ENCODE results near the gene TJP3.

TJP3 gene

DNA sequence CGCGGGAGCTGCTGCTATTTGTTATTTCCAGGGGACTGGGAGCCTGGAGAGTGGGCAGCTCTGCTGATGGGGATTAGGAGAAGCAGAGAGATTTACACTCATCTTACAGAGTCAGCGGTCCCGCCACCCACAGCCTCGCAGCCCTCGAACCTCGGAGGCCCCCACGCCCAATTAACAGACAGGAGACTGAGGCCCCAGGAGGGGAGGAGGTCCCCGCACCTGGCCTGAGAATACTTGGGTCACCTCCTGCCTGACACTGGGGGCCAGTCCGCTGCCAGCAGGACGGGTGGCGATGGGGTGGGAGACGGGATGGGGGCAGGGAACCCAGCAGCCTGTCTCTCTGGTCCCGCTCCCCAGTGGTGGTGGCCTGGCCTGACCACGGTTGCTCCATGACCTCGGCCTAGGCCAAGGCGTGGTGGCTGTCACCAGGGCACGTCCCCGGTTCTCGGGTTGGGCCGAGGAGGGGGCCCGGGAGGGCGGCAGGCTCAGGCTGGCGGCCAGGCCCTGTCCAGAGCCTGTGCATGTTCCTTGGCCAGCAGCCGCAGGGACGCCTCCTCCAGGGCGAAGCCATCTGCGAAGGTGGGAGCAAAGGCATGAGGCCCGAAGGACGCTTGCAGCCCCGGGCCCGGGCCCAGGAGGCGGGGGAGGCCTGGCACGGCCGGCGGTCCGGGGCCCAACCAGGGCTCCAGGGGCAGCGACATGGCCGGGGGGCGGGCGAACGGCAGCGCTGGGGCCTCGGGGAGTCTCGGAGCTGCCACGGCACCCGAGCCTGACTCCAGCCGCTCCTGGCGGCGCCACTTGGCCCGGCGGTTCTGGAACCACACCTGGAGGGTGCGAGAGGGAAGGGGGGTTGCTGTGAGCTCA lies 62.2 kb downstream of the TJP3 start:
- DNase-seq, result no peak

DNA sequence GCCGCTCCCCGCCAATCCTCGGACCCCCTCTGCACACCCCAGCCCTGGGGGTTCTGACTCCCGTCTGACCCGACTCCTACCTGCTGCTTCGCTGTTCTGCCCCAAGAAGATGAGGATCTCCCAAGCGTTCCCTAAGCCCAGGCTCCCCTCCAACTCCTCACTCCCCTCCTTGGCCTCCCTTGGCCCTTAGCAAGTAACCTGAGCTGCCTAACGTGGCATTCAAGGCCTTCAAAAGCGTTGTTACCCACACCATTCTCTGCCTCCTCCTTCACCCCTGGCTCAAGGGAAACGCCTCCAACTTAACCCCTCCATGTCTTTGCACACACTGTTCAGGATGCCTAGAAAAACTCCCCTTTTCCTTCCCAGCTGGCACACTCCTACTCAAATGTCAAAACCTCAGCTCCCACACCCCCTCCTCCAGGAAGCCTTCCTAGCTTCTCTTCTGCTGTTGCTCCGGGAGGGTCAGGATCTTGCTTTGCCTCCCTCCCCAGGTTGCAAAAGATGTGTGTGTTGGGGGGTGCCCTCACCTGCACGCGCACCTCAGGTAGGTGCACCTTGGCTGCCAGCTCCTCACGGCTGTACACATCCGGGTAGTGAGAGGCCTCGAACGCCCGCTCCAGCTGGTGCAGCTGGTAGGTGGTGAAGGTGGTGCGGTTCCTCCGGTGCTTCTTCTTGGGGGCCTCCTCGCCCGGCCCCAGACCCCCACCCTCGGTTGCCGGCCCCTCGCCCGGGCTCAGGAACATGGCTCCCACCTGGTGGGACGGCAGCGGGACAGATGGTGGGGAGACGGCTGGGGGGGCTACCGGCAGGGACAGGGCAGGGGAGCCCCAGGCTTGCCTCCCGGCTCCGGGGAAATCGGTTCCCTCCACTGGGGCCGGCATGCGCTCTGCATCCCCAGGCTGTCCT lies 63.1 kb downstream of the TJP3 start:
- no peak for DNase-seq

DNA sequence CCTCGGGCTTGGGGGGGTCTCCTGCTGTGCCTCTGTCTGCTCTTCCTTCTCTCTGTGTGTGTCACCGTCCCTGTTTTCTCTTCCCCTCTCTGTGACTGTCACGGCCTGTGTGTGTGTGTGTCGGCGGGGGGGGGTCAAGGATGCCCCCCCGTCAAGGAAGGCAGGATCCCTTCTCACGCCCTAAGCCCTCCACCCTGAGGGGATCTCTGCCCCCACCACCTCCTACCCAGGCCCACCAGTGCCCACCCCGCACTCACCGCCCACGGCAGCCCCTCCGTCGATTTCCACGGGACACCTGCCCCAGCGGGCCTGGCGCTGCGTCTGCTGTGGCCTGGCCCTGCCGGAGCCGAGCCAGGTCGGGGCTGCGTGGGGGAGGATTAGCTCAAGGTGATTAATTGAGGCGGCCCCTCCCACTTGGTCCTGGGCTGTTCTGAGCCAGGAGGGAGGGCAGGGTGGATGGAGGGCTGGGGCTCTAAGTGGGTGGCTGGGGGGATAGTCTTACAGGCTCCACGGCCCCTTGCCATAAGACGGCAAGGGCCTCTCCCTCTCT lies 63.8 kb downstream of the TJP3 start, which contains the start of gene RAX2:
Gene RAX2, minus strand, starts transcription at position 323 of the 550 bp plus-strand sequence. CDS start 486 bp downstream, outside the sequence.
- DNase-seq, result no peak

DNA sequence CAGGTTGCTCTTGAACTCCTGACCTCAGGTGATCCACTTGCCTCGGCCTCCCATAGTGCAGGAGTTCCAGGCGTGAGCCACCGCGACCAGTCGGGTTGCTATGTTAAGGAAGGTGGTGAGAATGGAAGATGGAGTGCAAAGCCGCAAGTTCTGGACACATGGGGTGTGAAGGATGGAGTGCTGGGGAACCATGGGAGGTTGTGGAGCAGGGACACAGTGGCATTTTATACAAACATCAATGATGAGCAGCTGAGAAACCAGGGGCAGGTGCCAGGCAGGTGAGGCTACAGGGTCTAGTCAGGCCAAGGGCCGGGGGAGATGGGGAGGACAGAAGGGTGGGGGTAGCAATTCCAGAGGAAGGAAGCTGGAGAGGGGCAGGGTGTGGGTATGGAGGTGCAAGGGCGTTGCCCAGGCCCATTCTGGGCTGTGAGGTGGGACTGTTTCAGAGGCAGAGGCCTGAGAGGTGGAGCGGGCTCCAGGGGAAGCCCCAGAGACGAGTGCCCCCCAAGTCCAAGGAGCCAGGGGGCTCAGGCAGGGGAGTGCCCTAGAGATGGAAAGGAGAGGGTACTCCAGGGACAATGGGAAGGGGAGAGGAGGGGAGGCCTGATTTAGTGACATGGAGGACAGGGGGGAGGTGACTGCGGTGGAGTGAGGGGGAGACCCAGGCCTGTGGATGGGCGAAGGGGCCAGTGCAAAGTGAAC lies 65.8 kb downstream of the TJP3 start:
- no peak for DNase-seq

DNA sequence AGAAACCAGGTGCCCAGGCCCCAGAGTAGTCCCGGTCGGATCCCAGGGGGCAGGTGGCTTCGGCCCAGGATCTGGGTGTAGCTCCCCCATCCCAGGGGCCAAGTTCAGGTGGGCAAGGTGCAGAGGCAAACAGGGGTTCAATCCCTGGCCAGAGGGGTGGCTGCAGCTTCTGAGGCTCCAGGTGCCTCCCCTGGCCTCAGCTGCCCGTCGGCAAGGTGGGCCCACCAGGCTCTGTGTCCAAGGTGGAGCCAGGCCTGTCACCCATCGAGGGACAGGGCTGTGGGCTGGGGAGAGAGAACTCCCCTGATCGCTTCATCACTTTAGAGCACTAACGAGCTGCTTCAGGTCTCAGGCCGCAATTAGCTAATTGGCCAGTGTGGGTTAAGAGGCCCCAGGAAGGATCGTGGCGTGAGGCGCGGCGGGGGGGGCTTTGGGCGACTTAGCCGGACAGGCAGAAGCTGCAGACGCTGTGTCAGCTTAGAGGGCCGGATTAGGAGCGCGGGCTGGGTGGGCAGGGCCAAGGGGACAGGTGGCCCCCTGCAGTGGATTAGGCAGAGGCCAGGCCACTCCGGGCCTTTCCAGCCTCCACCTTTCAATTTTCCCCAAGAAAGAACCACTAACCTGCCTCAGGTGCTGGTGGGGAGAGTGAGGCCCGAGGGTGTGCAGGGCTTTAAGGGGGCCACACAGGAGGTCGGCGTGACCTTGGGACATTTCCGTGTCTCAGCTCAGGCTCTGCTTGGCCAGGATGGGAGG lies 66.6 kb downstream of the TJP3 start:
- DNase-seq, result no peak

DNA sequence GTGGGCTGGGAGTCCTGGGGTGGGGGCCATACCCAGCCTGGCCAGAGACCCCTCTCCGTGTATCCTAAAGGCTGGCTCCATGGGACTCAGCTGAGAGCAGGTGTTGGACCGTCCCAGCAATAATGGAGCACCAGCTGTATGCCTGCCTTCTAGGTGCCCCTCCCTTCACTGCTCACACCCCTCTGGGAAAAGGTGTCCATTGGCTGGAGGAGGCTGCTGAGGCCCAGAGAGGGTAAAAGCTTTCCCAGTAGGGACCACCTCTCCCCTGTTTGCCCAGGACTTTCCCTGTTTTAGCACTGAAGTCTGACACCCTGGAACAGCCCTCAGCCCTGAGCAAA lies 67.2 kb downstream of the TJP3 start:
- no peak for DNase-seq

DNA sequence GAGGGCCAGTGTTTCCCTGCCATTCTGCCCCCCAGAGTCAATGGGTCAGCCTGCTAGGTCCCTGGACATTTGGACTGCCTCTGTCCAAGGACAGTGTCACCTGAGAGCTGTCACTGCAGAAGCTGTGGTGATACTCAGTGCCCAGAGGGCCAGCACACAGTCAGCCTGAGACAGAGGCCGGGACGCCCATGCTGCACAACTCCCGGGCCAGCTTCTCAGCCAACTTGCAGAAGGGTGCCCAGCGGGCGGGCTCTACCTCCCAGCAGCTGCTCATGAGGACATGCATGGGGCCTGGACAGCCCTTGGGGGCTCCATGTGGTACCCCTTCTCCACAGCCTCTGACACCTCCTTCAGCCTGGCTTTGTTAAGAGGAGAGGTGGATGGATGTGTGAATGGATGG lies 67.6 kb downstream of the TJP3 start:
- no peak for DNase-seq

DNA sequence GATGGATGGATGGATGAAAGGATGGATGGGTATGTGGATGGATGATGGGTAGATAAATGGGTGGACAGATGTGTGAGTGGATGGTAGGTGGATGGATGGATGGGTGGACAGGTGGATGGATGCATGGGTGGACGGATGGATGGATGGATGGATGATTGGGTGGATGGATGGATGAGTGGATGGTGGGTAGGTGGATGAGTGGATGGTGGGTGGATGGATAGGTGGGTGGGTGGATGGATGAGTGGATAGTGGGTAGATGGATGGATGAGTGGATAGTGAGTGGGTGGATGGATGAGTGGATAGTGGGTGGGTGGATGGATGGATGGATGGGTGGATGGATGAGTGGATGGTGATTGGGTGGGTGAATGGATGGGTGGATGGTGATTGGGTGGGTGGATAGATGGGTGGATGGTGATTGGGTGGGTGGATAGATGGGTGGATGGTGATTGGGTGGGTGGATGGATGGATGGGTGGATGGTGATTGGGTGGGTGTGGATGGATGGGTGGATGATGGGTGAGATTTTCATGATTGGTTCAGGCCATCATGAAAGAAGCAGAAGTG lies 68.4 kb downstream of the TJP3 start:
- DNase-seq, result no peak

DNA sequence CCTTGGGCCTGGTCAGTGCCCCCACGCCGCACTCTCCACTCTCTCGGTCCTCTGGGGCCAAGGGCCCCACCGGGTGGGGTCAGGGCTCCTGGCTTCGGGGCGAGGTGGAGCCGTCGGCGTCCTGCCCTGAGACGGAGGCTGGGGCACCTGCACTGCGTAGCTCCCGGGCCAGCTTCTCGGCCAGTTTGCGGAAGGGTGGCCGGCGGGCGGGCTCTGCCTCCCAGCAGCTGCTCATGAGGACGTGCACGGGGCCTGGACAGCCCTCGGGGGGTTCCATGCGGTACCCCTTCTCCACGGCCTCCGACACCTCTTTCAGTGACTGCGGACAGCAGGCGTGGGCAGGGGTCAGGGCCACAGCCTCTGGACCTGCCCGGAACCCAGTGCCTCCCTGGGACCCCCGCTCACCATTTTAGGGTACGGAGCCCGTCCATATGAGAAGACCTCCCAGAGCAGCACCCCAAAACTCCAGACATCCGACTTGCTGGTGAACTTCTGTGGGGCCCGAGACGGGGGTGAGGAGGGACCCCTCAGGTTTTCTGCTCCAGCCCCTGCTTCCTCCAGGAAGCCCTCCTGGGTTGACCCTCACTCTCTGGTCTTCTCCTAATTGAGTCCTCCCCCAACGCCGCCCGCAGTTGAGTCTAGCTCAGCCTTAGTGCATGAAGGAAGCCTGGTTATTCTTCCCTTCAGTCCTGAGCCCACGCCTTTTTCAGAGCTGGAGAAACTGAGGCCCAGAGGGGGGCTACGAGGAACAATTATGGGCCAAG lies 70.1 kb downstream of the TJP3 start:
- DNase-seq, result no peak

DNA sequence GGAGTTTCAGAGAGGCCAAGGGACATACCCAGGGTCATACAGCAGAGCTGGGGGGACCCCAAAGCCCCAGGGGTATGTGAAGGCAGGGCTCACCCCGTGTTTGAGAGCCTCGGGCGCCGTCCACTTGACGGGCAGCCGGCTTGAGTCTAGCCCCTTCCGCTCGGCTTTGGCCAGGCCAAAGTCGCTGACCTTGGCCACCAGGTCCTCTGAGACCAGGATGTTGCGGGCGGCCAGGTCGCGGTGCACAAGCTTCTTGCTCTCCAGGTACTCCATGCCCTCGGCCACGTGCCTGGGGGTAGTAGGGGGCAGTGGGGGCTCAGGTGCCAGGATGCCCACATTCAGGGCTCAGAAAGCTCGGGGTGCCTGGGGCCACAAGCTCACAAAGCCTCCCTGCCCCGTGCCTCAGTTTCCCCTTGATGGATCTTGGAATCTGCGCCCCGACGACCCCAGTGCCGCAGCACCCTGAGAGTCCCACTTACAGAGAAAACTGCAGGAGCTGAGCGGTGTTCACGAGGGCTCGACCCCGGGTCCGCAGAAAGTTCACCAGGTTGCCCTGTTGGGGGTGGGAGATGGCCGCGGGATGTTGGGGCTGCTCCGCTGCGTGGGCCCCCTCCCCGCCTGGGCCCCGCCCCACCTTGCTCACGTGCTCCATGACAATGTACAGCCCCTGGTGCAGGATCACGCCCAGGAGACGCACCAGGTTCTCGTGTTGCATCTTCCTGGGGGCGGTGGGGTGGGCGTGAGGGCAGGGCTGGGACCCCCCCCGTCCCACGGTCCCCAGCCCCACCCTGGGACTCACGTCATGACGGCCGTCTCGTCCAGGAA lies 70.9 kb downstream of the TJP3 start:
- DNase-seq, result no peak

DNA sequence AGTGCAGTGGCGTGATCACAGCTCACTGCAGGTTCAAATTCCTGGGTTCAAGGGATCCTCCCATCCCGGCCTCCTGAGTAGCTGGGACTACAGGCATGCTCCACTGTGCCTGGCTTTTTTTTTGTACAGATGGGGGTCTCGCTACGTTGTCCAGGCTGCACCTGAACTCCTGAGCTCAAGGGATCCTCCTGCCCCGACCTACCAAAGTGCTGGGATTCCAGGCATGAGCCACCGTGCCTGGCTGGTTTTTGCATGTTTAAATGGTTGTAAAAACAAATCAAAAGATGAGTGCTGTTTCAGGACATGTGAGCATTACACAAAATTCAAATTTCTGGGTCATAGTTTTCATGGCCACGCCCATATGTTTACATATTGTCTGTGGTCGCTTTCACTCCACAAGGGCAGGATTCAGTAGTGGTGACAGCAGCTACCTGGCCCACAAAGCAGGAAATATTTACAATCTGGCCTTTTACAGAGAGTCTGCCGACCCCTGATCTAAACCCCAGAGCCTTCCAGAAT lies 72.7 kb downstream of the TJP3 start:
- DNase-seq, result no peak

DNA sequence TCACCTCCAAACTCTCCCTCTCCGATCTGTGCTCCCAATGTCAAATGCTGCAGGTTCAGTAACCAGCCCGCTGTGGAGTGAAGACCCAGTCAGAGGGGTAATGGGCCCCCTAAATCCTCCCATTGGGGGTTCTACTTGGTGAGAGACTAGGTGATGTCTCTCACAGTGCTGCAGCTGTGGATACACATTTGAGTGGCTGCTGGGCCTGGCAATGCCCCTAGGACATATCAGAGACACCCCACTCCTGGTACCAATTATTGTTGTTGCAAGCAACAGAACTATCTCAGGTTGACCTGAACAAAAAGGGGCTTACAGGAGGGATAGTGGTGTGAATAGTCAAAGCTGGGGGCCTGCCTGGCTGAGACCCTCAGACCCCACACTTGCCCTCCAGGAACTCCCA lies 73.4 kb downstream of the TJP3 start:
- no peak for DNase-seq

DNA sequence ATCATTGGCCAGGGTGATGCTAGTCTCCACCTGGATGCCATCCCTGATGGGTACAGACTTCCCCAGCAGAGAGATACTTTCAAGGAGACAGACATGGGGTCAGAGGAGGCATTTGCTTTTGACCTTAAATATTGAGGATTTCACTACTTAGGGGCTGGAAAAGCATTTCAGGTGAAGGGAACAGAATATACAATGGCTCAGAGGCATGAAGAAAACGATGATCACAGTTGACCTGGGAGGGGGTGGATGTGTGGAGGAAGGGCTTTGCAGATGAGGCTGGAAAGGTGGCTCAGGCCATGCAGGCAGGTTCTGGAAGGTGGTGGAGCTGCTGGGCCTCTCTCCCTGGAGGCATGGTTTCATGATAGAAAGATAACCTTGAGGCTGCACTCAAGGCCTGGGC lies 74.1 kb downstream of the TJP3 start:
- DNase-seq, result no peak

DNA sequence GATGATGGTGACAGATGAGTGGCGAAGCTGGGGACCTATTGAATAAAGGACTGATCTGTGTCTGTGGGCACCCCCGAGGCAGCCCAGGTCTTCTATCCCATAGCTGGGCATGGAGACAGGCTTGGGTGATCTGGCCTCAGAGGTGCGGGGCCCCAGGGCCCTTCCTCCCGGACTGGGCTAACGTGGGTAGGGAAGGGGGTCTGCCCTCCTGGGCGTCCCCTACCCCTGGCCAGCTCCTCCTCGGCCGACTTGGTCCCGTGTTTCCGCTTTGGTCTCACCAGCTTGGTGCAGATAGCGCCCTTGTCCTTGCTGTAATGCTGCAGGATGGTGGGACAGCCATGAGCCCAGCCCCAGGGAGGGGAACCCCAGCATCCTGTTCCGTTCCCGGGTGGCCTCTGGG lies 74.7 kb downstream of the TJP3 start:
- no peak for DNase-seq

DNA sequence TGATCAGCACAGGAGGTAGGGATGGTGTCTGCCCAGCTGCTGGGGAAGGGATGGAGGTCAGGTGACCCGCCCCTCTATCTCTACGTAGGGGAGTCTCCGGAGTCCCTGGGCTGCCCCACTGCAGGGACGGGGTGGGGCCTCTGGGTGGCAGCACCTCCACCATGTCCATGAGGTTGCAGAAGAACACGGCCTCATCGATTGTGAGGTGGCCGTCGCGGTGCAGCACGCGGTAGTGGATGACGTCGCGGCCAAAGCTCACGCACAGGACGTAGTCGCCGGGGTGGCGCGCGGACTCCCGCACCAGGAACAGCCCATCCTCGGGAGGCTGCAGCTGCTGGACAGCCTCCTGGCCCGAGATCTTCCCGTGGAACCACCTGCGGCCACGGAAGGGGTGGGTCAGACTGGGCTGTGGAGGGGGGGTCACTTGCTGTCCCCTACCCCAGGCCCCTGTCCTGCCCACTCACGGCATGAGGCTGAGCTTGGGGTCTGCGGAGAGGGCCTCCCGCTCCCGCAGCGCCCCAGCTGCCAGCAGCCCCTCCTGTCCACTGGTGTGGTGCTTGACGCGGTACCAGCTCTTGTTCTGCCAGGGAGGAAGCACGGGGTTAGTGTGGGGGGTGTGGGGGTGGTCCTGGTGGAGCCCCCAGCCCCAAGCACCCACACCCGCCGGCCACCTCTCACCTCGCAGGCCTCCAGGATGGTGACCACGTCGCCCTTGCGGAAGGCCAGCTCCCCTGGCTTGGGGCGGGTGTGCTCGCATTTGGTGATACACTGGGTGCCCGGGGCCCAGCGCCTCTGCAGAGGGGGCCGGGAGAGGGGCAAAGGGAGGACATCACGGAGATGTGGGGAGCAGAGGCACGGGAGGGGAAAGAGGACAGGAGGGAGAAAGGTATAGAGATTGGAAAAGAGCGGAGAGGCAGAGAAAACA lies 75.7 kb downstream of the TJP3 start:
- DNase-seq, result no peak

DNA sequence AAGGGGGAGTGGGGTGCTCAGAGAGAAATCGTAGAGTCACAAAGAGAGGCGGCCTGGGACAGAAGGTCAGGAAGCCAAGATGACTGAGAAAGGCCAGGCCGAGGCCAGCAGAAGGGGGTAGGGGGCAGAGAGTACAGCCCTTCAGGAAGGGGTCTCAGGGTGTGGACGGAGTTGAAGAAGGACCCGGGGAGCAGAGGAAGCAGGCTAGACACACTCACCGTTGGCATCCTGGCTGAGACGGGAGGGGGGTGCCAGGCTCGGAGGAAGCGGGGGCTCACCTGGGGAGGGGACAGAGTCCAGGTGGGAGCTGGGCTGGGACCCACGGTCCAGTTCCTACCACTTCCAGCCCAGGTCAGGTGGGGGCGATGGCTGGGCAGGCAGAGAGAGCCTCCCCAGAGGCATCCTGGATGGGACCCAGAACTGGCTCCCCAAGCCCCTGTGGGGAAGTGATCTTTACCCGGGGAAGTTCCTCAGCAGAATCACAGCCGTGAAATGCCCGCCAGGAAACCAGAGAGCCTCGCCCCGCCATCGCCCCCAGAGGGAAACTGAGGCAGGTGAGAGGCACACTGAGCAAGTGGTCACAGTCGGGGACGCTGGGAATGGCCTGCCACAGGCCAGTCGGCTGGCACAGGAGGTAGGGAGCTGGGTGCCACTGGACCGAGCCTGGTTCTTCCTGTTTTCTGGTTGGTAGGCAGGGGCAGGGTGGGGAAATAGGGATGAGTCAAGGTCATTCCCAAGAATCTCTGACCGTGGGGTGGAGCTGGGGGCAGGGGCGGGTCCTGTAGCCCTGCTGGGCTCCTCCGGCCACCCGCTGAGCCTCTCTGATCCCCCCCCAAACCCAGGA lies 76.6 kb downstream of the TJP3 start:
- DNase-seq, result peak; percentile 68

DNA sequence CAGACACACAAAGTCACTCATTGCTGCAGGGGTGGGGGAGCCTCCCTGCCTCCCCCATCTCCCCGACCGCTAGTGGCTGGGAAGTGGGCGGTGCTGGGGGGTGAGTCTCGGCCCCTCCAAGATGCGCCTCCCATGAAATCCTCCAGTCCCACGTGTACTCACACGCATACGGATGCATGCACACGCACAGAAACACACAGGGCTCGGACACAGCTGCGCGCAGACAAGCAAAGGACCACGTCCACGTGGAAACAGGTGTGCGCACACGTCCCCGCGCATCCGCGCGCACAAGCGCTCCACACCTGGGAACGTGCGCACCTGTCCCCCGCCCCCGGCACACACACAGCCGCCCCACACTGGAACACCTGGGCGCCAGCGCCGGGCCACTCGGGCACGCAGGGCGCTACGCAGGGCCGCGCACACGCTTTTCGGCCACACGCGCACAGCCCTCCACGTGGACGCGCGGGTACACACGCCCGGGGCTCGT lies 77.3 kb downstream of the TJP3 start:
- no peak for DNase-seq

Measured in NCI-H226 (cell line).